ENCODE measurements around the gene FAM222A.
A peak's percentile ranks its signal among the peaks of the same experiment; 100 is the strongest.

The FAM222A gene

DNA sequence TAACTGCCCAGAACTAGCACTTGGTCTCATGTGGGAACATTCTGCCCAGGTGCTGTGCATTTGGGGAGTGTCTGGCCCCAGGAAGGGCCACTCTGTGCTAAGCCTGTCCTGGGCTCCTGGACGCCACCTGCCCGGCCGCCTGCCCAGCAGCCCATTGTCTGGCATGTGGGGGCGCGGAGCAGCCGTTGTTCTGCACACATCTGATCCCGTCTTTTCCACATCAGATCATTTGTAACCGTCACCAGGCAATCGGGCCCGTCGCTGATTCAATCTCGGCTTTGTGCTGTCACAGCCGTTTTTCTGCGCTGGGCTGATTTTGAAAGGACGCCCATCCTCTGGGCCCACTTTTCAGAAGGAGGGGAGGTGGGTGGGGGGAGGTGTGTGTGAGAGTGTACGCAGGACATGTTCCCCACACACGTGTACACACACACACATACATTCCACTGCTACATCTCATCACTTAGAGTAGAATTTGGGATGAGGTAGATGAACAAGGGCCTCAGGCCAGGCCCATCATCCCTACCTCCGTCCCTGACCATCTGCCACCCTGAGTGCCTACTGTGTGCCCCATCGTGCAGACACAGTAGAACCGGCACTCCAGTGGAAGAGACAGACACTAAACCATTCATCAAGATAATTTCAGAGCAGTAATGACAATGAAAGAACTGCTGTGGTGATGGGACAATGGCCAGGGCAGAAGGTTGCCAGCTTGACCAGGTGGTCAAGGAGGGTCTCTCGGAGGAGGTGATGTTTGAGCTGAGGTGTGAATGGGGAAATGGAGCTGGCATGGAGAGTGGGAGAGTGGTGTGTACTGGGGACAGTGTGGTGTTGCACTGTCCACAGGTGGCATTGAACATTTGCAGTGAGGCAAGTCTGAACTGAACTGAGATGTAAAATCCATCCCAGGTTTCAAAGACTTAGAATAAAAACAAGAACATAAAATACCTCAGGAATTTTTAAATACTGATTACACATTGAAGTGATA lies 19.0 kb downstream of the FAM222A start:
- H3K36me3 ChIP-seq (ENCODE audit: control insufficient read depth in 2 of 2, insufficient read depth in 1 of 2, low read length in 2 of 2): no peaks in the 10 kb centered on the region
- CTCF ChIA-PET: interaction anchor here (0.6 kb wide), 1 partner anchor 10 kb away, joined by 4 read pairs; no protein-coding TSS in a partner anchor
- H3K9me3 ChIP-seq (ENCODE audit: control insufficient read depth, insufficient read depth, low read depth, low read length): no peaks in the 10 kb centered on the region
- no peaks in the 10 kb centered on the region for H3K4me1 ChIP-seq (ENCODE audit: control insufficient read depth, insufficient read depth, low read length)
- TF ChIP-seq, protein P1, sequence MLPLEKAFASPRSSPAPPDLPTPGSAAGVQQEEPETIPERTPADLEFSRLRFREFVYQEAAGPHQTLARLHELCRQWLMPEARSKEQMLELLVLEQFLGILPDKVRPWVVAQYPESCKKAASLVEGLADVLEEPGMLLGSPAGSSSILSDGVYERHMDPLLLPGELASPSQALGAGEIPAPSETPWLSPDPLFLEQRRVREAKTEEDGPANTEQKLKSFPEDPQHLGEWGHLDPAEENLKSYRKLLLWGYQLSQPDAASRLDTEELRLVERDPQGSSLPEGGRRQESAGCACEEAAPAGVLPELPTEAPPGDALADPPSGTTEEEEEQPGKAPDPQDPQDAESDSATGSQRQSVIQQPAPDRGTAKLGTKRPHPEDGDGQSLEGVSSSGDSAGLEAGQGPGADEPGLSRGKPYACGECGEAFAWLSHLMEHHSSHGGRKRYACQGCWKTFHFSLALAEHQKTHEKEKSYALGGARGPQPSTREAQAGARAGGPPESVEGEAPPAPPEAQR (tag by site-specific recombination; IDR thresholded peaks at IDR 0.05): no peak
- no peak for TF ChIP-seq ZNF521 (tag by site-specific recombination; IDR thresholded peaks at IDR 0.05)
- TF ChIP-seq SCRT1 (tag by site-specific recombination; IDR thresholded peaks at IDR 0.05; ENCODE audit: borderline replicate concordance): 0 out of 2 replicates have a peak, but pooled peaks have one; percentile 51
- TF ChIP-seq, protein P2, sequence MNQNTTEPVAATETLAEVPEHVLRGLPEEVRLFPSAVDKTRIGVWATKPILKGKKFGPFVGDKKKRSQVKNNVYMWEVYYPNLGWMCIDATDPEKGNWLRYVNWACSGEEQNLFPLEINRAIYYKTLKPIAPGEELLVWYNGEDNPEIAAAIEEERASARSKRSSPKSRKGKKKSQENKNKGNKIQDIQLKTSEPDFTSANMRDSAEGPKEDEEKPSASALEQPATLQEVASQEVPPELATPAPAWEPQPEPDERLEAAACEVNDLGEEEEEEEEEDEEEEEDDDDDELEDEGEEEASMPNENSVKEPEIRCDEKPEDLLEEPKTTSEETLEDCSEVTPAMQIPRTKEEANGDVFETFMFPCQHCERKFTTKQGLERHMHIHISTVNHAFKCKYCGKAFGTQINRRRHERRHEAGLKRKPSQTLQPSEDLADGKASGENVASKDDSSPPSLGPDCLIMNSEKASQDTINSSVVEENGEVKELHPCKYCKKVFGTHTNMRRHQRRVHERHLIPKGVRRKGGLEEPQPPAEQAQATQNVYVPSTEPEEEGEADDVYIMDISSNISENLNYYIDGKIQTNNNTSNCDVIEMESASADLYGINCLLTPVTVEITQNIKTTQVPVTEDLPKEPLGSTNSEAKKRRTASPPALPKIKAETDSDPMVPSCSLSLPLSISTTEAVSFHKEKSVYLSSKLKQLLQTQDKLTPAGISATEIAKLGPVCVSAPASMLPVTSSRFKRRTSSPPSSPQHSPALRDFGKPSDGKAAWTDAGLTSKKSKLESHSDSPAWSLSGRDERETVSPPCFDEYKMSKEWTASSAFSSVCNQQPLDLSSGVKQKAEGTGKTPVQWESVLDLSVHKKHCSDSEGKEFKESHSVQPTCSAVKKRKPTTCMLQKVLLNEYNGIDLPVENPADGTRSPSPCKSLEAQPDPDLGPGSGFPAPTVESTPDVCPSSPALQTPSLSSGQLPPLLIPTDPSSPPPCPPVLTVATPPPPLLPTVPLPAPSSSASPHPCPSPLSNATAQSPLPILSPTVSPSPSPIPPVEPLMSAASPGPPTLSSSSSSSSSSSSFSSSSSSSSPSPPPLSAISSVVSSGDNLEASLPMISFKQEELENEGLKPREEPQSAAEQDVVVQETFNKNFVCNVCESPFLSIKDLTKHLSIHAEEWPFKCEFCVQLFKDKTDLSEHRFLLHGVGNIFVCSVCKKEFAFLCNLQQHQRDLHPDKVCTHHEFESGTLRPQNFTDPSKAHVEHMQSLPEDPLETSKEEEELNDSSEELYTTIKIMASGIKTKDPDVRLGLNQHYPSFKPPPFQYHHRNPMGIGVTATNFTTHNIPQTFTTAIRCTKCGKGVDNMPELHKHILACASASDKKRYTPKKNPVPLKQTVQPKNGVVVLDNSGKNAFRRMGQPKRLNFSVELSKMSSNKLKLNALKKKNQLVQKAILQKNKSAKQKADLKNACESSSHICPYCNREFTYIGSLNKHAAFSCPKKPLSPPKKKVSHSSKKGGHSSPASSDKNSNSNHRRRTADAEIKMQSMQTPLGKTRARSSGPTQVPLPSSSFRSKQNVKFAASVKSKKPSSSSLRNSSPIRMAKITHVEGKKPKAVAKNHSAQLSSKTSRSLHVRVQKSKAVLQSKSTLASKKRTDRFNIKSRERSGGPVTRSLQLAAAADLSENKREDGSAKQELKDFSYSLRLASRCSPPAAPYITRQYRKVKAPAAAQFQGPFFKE (tag by site-specific recombination; IDR thresholded peaks at IDR 0.05; ENCODE audit: borderline replicate concordance): no peak
- TF ChIP-seq KLF7 (tag by site-specific recombination; IDR thresholded peaks at IDR 0.05; ENCODE audit: borderline replicate concordance): no peak
- no peak for TF ChIP-seq ZNF324 (tag by site-specific recombination; IDR thresholded peaks at IDR 0.05)
- TF ChIP-seq ZNF19 (tag by site-specific recombination; IDR thresholded peaks at IDR 0.05; ENCODE audit: low read depth): no peak
- no peak for TF ChIP-seq ZNF707 (tag by site-specific recombination; IDR thresholded peaks at IDR 0.05)
- no peak for TF ChIP-seq TCF7L2 (IDR thresholded peaks at IDR 0.05; ENCODE audit: borderline replicate concordance, low read depth, low read length)
- no peak for TF ChIP-seq OVOL3 (tag by site-specific recombination; IDR thresholded peaks at IDR 0.05)
- peak; percentile 49; the same call in 1 of the 2 replicates for TF ChIP-seq SCRT2 (tag by site-specific recombination; IDR thresholded peaks at IDR 0.05)
- no peak for TF ChIP-seq ZNF629 (tag by site-specific recombination; IDR thresholded peaks at IDR 0.05)
- TF ChIP-seq ZNF785 (tag by site-specific recombination; IDR thresholded peaks at IDR 0.05): no peak
- no peak overlapping the region for H3K4me3 ChIP-seq (ENCODE audit: low read depth, low read length)
- H3K27ac ChIP-seq (ENCODE audit: extremely low read depth, low read depth, low read length): no peak overlapping the region
- POLR2A ChIA-PET: no interaction called here

DNA sequence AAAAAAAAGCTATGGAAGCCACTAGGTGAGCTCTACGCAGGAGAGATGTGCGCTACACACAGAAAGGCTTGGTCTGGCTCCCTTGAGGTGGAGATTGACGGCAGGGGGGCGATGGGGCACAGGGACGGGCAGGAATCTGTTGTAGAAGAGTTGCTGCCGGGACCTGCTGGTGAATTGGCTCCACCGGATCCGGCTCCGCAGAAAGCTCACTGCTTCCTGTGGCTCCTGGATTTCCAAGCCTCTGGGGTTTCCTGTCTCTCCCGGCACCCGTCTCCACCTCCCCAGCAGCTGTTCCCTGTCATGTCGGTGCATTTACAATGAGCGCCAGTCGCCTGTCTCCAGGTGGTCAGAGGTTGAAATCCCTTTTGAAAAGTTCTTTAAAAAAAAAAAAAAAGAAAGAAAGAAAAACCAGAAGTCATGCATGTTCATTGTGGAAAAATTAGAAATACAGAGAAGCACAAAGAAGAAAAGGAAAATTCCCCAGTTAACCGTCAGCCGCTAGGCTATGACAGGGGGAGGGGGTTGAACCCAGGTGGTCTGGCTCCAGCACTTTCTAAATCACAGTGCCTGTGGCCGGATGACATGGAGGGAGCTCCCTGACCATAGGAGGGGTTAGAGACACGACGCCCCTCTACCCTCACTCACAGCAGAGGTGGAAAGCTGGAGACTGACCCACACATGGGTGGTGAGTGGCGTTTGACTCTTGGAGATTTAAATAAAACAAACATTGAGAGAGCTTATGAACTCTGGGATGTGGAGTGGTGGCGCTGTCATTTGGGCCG lies 20.8 kb downstream of the FAM222A start:
- ChIA-PET CTCF (interaction anchor here (0.7 to 1.0 kb wide), 3 partner anchors 19 to 71 kb away, joined by 3 to 4 read pairs (median 3); no protein-coding TSS in a partner anchor), POLR2A (interaction anchor here (0.6 kb wide), 2 partner anchors 14 to 291 kb away, joined by 3 to 5 read pairs; no protein-coding TSS in a partner anchor)
- Histone ChIP-seq H3K4me1 (ENCODE audit: control insufficient read depth, insufficient read depth, low read length) (no peaks in the 10 kb centered on the region), H3K9me3 (ENCODE audit: control insufficient read depth, insufficient read depth, low read depth, low read length) (no peaks in the 10 kb centered on the region), H3K4me3 (ENCODE audit: low read depth, low read length) (no peak overlapping the region), H3K27ac (ENCODE audit: extremely low read depth, low read depth, low read length) (no peak overlapping the region), H3K36me3 (ENCODE audit: control insufficient read depth in 2 of 2, insufficient read depth in 1 of 2, low read length in 2 of 2) (no peaks in the 10 kb centered on the region)
- TF ChIP-seq ZNF792 (tag by site-specific recombination; IDR thresholded peaks at IDR 0.05) (no peak), ZNF521 (tag by site-specific recombination; IDR thresholded peaks at IDR 0.05) (no peak), ZNF776 (tag by site-specific recombination; IDR thresholded peaks at IDR 0.05; ENCODE audit: borderline replicate concordance) (no peak), ZNF16 (tag by site-specific recombination; IDR thresholded peaks at IDR 0.05; ENCODE audit: low read depth) (no peak), ZNF114 (tag by site-specific recombination; IDR thresholded peaks at IDR 0.05) (no peak), ZNF529 (tag by site-specific recombination; IDR thresholded peaks at IDR 0.05; ENCODE audit: insufficient replicate concordance) (no peak), ZNF112 (tag by site-specific recombination; IDR thresholded peaks at IDR 0.05) (no peak), ZNF169 (tag by site-specific recombination; IDR thresholded peaks at IDR 0.05) (no peak)
- TF ChIP-seq, protein P3, sequence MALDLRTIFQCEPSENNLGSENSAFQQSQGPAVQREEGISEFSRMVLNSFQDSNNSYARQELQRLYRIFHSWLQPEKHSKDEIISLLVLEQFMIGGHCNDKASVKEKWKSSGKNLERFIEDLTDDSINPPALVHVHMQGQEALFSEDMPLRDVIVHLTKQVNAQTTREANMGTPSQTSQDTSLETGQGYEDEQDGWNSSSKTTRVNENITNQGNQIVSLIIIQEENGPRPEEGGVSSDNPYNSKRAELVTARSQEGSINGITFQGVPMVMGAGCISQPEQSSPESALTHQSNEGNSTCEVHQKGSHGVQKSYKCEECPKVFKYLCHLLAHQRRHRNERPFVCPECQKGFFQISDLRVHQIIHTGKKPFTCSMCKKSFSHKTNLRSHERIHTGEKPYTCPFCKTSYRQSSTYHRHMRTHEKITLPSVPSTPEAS (tag by site-specific recombination; IDR thresholded peaks at IDR 0.05): no peak

All from HEK293 (cell line).